HEK293 (cell line): Measurements from ENCODE around the gene UBE2E1.

Experiments used
- CTCF ChIA-PET: fragments of 350-600 bp; formaldehyde crosslinking; extraction: SDS; loops from one replicate; lab custom pipeline; 2021; ENCODE audit warnings: antibody characterized with exemption; lab: Yijun Ruan, JAX
- POLR2A ChIA-PET: fragments of 300-600 bp; formaldehyde crosslinking; extraction: SDS; loops from one replicate; lab custom pipeline; 2020; ENCODE audit warnings: antibody characterized with exemption, inconsistent platforms; lab: Yijun Ruan, JAX
- H3K27ac ChIP-seq: fragments of 200-500 bp; sonication (Bioruptor generic); 2 replicates; pipeline ENCODE4 v1.5.1; 2014; ENCODE audit warnings: low read depth, low read length, control low read depth, inconsistent platforms; ENCODE audit errors: extremely low read depth
- H3K36me3 ChIP-seq, 2 experiments: fragments of 200-500 bp in 1 of 2; sonication (Bioruptor generic) in 1 of 2; 1 replicate in 1 of 2; 2 replicates in 1 of 2; pipeline ENCODE4 v1.5.1; 2014 to 2017; ENCODE audit warnings: inconsistent platforms in 2 of 2, low read length in 2 of 2; ENCODE audit not compliant: control insufficient read depth in 2 of 2, insufficient read depth in 1 of 2
- H3K4me1 ChIP-seq: fragments of 200-500 bp; sonication (Bioruptor generic); 2 replicates; pipeline ENCODE4 v1.5.1; 2014; ENCODE audit warnings: mild to moderate bottlenecking, low read length, inconsistent platforms; ENCODE audit not compliant: control insufficient read depth, insufficient read depth
- H3K4me3 ChIP-seq: 2 replicates; pipeline ENCODE4 v1.5.1; 2011; ENCODE audit warnings: low read depth, mild to moderate bottlenecking, control low read depth, low read length, moderate library complexity
- H3K9me3 ChIP-seq: fragments of 200-500 bp; sonication (Bioruptor generic); 2 replicates; pipeline ENCODE4 v1.5.1; 2014; ENCODE audit warnings: low read depth, low read length, inconsistent platforms; ENCODE audit not compliant: control insufficient read depth, insufficient read depth
- BCL11A ChIP-seq: fragments of 450-650 bp; formaldehyde crosslinking; IDR thresholded peaks from 2 replicates; pipeline ENCODE4 v1.5.1; 2016; ENCODE audit warnings: low read depth, missing biosample characterization, missing genetic modification characterization
- SETDB1 ChIP-seq: IDR thresholded peaks from one replicate; pipeline ENCODE4 v1.6.1; 2017; ENCODE audit warnings: mild to moderate bottlenecking, low read length, moderate library complexity, mixed read lengths; ENCODE audit not compliant: insufficient read length
- SP7 ChIP-seq: fragments of 450-650 bp; formaldehyde crosslinking; IDR thresholded peaks from 2 replicates; pipeline ENCODE4 v1.5.1; 2016; ENCODE audit warnings: missing biosample characterization, missing genetic modification characterization
- ZBTB21 ChIP-seq: fragments of 450-650 bp; formaldehyde crosslinking; IDR thresholded peaks from 2 replicates; pipeline ENCODE4 v1.5.1; 2017; ENCODE audit warnings: missing biosample characterization, missing genetic modification characterization
- ZNF19 ChIP-seq: fragments of 450-650 bp; formaldehyde crosslinking; IDR thresholded peaks from 2 replicates; pipeline ENCODE4; 2016; ENCODE audit warnings: missing biosample characterization, missing genetic modification characterization, low read depth
- ZNF416 ChIP-seq: fragments of 450-650 bp; formaldehyde crosslinking; IDR thresholded peaks from 2 replicates; pipeline ENCODE4 v1.5.1; 2016; ENCODE audit warnings: missing biosample characterization, missing genetic modification characterization
- ZNF426 ChIP-seq: fragments of 450-650 bp; formaldehyde crosslinking; IDR thresholded peaks from 2 replicates; pipeline ENCODE4 v1.5.1; 2017; ENCODE audit warnings: missing biosample characterization, missing genetic modification characterization, mild to moderate bottlenecking, inconsistent platforms, moderate library complexity
- ZNF48 ChIP-seq: fragments of 450-650 bp; formaldehyde crosslinking; IDR thresholded peaks from 2 replicates; pipeline ENCODE4 v1.5.1; 2016; ENCODE audit warnings: missing biosample characterization, missing genetic modification characterization
- TF ChIP-seq, protein P1 (sequence below): sonication (generic); formaldehyde crosslinking; IDR thresholded peaks from 2 replicates; pipeline ENCODE4 v1.8.1; 2022; ENCODE audit warnings: mild to moderate bottlenecking, moderate library complexity, missing genetic modification reagents
- TF ChIP-seq, protein P2 (sequence below): fragments of 450-650 bp; formaldehyde crosslinking; IDR thresholded peaks from 2 replicates; pipeline ENCODE4 v1.5.1; 2017; ENCODE audit warnings: missing biosample characterization, missing genetic modification characterization
- TF ChIP-seq, protein P3 (sequence below): fragments of 450-650 bp; formaldehyde crosslinking; IDR thresholded peaks from 2 replicates; pipeline ENCODE4 v1.5.1; 2016; ENCODE audit warnings: missing biosample characterization, missing genetic modification characterization
- TF ChIP-seq, protein P4 (sequence below): fragments of 450-650 bp; formaldehyde crosslinking; IDR thresholded peaks from 2 replicates; pipeline ENCODE4 v1.5.1; 2016; ENCODE audit warnings: missing biosample characterization, missing genetic modification characterization
- TF ChIP-seq, protein P5 (sequence below): fragments of 450-650 bp; formaldehyde crosslinking; IDR thresholded peaks from 2 replicates; pipeline ENCODE4 v1.5.1; 2017; ENCODE audit warnings: missing biosample characterization, missing genetic modification characterization
- TF ChIP-seq, protein P6 (sequence below): fragments of 450-650 bp; formaldehyde crosslinking; IDR thresholded peaks from 2 replicates; pipeline ENCODE4; 2016; ENCODE audit warnings: missing biosample characterization, missing genetic modification characterization
- TF ChIP-seq, protein P7 (sequence below): fragments of 450-650 bp; formaldehyde crosslinking; IDR thresholded peaks from 2 replicates; pipeline ENCODE4 v1.5.1; 2016; ENCODE audit warnings: missing biosample characterization, missing genetic modification characterization
- TF ChIP-seq, protein P8 (sequence below): fragments of 450-650 bp; formaldehyde crosslinking; IDR thresholded peaks from 2 replicates; pipeline ENCODE4 v1.5.1; 2017; ENCODE audit warnings: missing biosample characterization, missing genetic modification characterization

UBE2E1 gene

DNA sequence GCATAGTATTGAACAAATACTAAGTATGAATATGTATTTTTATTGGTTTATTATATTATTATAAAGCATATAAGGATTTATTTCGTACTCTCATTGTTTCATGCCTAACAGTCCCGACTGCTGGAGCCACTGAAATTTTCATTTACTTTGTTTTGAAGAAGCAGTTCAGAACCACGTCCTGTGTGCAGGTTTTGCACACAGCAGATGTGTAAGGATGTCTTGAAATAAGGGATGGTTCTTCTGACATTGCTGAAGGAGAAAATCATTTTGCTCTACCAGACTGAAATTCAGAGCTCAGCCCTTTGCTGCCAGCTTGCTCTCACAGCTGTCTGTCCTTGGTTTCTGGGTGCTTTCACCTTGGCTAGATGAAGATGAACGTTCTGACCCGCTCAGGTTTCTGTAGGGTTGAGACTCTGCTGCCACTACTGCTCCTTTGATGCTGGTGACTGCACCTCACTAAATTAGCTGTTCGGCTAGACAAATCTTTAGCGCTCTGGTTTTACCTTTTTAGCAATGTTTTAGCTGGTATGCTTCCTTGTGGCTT lies 54.2 kb downstream of the UBE2E1 start:
- CTCF ChIA-PET: no interaction called here
- peaks cover 0 to 8% of the 10 kb centered on the region in 2 experiments; a peak in 1 of 3 replicates for H3K36me3 ChIP-seq
- TF ChIP-seq, protein P1, sequence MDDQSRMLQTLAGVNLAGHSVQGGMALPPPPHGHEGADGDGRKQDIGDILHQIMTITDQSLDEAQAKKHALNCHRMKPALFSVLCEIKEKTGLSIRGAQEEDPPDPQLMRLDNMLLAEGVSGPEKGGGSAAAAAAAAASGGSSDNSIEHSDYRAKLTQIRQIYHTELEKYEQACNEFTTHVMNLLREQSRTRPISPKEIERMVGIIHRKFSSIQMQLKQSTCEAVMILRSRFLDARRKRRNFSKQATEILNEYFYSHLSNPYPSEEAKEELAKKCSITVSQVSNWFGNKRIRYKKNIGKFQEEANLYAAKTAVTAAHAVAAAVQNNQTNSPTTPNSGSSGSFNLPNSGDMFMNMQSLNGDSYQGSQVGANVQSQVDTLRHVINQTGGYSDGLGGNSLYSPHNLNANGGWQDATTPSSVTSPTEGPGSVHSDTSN (CRISPR knock-in tag): no peak
- TF ChIP-seq, protein P2, sequence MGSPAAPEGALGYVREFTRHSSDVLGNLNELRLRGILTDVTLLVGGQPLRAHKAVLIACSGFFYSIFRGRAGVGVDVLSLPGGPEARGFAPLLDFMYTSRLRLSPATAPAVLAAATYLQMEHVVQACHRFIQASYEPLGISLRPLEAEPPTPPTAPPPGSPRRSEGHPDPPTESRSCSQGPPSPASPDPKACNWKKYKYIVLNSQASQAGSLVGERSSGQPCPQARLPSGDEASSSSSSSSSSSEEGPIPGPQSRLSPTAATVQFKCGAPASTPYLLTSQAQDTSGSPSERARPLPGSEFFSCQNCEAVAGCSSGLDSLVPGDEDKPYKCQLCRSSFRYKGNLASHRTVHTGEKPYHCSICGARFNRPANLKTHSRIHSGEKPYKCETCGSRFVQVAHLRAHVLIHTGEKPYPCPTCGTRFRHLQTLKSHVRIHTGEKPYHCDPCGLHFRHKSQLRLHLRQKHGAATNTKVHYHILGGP: no peak
- TF ChIP-seq, protein P3, sequence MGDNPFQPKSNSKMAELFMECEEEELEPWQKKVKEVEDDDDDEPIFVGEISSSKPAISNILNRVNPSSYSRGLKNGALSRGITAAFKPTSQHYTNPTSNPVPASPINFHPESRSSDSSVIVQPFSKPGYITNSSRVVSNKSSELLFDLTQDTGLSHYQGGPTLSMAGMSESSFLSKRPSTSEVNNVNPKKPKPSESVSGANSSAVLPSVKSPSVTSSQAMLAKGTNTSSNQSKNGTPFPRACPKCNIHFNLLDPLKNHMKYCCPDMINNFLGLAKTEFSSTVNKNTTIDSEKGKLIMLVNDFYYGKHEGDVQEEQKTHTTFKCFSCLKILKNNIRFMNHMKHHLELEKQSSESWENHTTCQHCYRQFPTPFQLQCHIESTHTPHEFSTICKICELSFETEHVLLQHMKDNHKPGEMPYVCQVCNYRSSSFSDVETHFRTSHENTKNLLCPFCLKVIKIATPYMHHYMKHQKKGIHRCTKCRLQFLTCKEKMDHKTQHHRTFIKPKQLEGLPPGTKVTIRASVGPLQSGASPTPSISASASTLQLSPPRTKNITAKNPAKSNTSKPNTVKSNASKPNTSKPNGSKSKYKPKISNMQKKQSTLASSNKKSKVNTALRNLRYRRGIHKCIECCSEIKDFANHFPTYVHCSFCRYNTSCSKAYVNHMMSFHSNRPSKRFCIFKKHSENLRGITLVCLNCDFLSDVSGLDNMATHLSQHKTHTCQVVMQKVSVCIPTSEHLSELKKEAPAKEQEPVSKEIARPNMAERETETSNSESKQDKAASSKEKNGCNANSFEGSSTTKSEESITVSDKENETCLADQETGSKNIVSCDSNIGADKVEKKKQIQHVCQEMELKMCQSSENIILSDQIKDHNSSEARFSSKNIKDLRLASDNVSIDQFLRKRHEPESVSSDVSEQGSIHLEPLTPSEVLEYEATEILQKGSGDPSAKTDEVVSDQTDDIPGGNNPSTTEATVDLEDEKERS (tag by site-specific recombination): no peak
- no peak for TF ChIP-seq ZNF19 (tag by site-specific recombination)
- no peak for TF ChIP-seq ZBTB21
- no peak for TF ChIP-seq ZNF48 (tag by site-specific recombination)
- TF ChIP-seq, protein P4, sequence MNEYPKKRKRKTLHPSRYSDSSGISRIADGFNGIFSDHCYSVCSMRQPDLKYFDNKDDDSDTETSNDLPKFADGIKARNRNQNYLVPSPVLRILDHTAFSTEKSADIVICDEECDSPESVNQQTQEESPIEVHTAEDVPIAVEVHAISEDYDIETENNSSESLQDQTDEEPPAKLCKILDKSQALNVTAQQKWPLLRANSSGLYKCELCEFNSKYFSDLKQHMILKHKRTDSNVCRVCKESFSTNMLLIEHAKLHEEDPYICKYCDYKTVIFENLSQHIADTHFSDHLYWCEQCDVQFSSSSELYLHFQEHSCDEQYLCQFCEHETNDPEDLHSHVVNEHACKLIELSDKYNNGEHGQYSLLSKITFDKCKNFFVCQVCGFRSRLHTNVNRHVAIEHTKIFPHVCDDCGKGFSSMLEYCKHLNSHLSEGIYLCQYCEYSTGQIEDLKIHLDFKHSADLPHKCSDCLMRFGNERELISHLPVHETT (tag by site-specific recombination): no peak
- no peak for TF ChIP-seq SP7 (tag by site-specific recombination)
- TF ChIP-seq, all 188 proteins: peak for 0
- POLR2A ChIA-PET: no interaction called here
- H3K4me3 ChIP-seq: no peak overlapping the region
- H3K27ac ChIP-seq: no peak overlapping the region
- H3K9me3 ChIP-seq: no peaks in the 10 kb centered on the region
- H3K4me1 ChIP-seq: peaks cover 7% of the 10 kb centered on the region

DNA sequence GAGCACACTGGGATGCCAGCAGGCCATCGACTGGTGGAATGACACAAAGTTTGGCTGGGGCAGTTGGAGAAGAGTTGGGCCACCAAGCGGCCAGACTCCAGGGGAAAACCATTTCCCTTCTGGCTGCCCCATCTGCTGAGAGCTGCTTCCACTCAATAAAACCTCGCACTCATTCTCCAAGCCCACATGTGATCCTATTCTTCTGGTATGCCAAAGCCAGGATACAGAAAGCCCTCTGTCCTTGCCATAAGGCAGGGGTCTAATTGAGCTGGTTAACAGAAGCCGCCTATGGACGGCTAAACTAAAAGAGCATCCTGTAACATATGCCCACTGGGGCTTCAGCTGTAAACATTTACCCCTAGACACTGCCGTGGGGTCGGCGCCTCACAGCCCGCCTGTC lies 55.9 kb downstream of the UBE2E1 start:
- H3K36me3 ChIP-seq: peaks cover 0 to 10% of the 10 kb centered on the region in 2 experiments; a peak in 1 of 3 replicates
- no peaks in the 10 kb centered on the region for H3K9me3 ChIP-seq
- ChIA-PET POLR2A (no interaction called here), CTCF (interaction anchor here (1.1 kb wide), 1 partner anchor 27 kb away, joined by 4 read pairs; no protein-coding TSS in a partner anchor)
- H3K4me3 ChIP-seq: no peak overlapping the region
- H3K27ac ChIP-seq: no peak overlapping the region
- H3K4me1 ChIP-seq: peaks cover 7% of the 10 kb centered on the region
- no peak for TF ChIP-seq ZNF416 (tag by site-specific recombination)
- TF ChIP-seq, protein P4 (tag by site-specific recombination): no peak
- TF ChIP-seq, protein P5, sequence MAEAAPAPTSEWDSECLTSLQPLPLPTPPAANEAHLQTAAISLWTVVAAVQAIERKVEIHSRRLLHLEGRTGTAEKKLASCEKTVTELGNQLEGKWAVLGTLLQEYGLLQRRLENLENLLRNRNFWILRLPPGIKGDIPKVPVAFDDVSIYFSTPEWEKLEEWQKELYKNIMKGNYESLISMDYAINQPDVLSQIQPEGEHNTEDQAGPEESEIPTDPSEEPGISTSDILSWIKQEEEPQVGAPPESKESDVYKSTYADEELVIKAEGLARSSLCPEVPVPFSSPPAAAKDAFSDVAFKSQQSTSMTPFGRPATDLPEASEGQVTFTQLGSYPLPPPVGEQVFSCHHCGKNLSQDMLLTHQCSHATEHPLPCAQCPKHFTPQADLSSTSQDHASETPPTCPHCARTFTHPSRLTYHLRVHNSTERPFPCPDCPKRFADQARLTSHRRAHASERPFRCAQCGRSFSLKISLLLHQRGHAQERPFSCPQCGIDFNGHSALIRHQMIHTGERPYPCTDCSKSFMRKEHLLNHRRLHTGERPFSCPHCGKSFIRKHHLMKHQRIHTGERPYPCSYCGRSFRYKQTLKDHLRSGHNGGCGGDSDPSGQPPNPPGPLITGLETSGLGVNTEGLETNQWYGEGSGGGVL (tag by site-specific recombination): no peak
- no peak for TF ChIP-seq ZNF426
- TF ChIP-seq, protein P6, sequence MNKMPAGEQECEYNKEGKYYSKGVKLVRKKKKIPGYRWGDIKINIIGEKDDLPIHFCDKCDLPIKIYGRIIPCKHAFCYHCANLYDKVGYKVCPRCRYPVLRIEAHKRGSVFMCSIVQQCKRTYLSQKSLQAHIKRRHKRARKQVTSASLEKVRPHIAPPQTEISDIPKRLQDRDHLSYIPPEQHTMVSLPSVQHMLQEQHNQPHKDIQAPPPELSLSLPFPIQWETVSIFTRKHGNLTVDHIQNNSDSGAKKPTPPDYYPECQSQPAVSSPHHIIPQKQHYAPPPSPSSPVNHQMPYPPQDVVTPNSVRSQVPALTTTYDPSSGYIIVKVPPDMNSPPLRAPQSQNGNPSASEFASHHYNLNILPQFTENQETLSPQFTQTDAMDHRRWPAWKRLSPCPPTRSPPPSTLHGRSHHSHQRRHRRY (tag by site-specific recombination): no peak
- TF ChIP-seq, protein P7, sequence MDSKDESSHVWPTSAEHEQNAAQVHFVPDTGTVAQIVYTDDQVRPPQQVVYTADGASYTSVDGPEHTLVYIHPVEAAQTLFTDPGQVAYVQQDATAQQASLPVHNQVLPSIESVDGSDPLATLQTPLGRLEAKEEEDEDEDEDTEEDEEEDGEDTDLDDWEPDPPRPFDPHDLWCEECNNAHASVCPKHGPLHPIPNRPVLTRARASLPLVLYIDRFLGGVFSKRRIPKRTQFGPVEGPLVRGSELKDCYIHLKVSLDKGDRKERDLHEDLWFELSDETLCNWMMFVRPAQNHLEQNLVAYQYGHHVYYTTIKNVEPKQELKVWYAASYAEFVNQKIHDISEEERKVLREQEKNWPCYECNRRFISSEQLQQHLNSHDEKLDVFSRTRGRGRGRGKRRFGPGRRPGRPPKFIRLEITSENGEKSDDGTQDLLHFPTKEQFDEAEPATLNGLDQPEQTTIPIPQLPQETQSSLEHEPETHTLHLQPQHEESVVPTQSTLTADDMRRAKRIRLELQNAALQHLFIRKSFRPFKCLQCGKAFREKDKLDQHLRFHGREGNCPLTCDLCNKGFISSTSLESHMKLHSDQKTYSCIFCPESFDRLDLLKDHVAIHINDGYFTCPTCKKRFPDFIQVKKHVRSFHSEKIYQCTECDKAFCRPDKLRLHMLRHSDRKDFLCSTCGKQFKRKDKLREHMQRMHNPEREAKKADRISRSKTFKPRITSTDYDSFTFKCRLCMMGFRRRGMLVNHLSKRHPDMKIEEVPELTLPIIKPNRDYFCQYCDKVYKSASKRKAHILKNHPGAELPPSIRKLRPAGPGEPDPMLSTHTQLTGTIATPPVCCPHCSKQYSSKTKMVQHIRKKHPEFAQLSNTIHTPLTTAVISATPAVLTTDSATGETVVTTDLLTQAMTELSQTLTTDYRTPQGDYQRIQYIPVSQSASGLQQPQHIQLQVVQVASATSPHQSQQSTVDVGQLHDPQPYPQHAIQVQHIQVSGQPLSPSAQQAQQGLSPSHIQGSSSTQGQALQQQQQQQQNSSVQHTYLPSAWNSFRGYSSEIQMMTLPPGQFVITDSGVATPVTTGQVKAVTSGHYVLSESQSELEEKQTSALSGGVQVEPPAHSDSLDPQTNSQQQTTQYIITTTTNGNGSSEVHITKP: no peak
- TF ChIP-seq, protein P8, sequence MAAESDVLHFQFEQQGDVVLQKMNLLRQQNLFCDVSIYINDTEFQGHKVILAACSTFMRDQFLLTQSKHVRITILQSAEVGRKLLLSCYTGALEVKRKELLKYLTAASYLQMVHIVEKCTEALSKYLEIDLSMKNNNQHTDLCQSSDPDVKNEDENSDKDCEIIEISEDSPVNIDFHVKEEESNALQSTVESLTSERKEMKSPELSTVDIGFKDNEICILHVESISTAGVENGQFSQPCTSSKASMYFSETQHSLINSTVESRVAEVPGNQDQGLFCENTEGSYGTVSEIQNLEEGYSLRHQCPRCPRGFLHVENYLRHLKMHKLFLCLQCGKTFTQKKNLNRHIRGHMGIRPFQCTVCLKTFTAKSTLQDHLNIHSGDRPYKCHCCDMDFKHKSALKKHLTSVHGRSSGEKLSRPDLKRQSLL: no peak
- TF ChIP-seq SETDB1: no peak
- no peak for TF ChIP-seq BCL11A (tag by site-specific recombination)
